HepG2 (cell line): ENCODE measurements around the gene SLX4. TPM values are rescaled to one million over a fixed set of nuclear protein-coding genes. Genes with fewer than 3 reads are reported as not detected.

Experiments
- ARNT ChIP-seq: fragments of 450-650 bp; IDR thresholded peaks from 2 replicates; pipeline ENCODE4 v1.6.1; 2017
- FOXA1 ChIP-seq, 2 experiments: fragments of 450-650 bp in 1 of 2; sonication (generic) in 1 of 2; formaldehyde crosslinking in 1 of 2; IDR thresholded peaks; 2 replicates each; pipeline versions ENCODE4 v1.4.0 to v1.6.1; 2016 to 2020; ENCODE audit warnings: missing genetic modification reagents in 1 of 2
- FOXA3 ChIP-seq: IDR thresholded peaks from 2 replicates; pipeline ENCODE4 v1.6.1; 2016; ENCODE audit warnings: missing genetic modification reagents, missing compliant biosample characterization
- GATA4 ChIP-seq: sonication (generic); IDR thresholded peaks from 2 replicates; pipeline ENCODE4 v1.6.1; 2016; ENCODE audit warnings: antibody characterized with exemption, low read depth, borderline replicate concordance
- GPN1 ChIP-seq: sonication (generic); formaldehyde crosslinking; IDR thresholded peaks from 2 replicates; pipeline ENCODE4 v1.5.1; 2020; ENCODE audit warnings: missing genetic modification reagents, borderline replicate concordance
- KDM5B ChIP-seq: sonication (generic); formaldehyde crosslinking; IDR thresholded peaks from 2 replicates; pipeline ENCODE4 v1.4.0; 2020; ENCODE audit warnings: missing genetic modification reagents, mild to moderate bottlenecking, borderline replicate concordance
- KLF12 ChIP-seq: sonication (generic); formaldehyde crosslinking; IDR thresholded peaks from 2 replicates; pipeline ENCODE4 v1.4.0; 2020; ENCODE audit warnings: missing genetic modification reagents, borderline replicate concordance
- MAFK ChIP-seq, 2 experiments: IDR thresholded peaks in 1 of 2; conservative IDR thresholded peaks in 1 of 2; 2 replicates each; pipeline ENCODE4 v1.6.1; 2011; ENCODE audit warnings: improper control_type of control experiment in 2 of 2, low read length in 2 of 2
- MATR3 ChIP-seq: sonication (generic); formaldehyde crosslinking; IDR thresholded peaks from 2 replicates; pipeline ENCODE4 v1.4.0; 2020; ENCODE audit warnings: missing genetic modification reagents
- RFXAP ChIP-seq: sonication (generic); formaldehyde crosslinking; IDR thresholded peaks from 2 replicates; pipeline ENCODE4 v1.4.0; 2020; ENCODE audit warnings: missing genetic modification reagents, borderline replicate concordance
- RXRA ChIP-seq: sonication (generic); formaldehyde crosslinking; IDR thresholded peaks from 2 replicates; pipeline ENCODE4 v1.5.1; 2020; ENCODE audit warnings: missing genetic modification reagents
- STAT5B ChIP-seq: sonication (generic); formaldehyde crosslinking; IDR thresholded peaks from 2 replicates; pipeline ENCODE4 v1.4.0; 2020; ENCODE audit warnings: missing genetic modification reagents
- ZFP1 ChIP-seq: IDR thresholded peaks from 2 replicates; pipeline ENCODE4 v1.6.1; 2016
- ZFP90 ChIP-seq: sonication (generic); formaldehyde crosslinking; IDR thresholded peaks from 2 replicates; pipeline ENCODE4 v1.8.0; 2022; ENCODE audit warnings: missing genetic modification reagents, mild to moderate bottlenecking, inconsistent platforms, borderline replicate concordance
- ZNF20 ChIP-seq: sonication (generic); formaldehyde crosslinking; IDR thresholded peaks from 2 replicates; pipeline ENCODE4 v1.4.0; 2020; ENCODE audit warnings: mild to moderate bottlenecking, moderate library complexity, missing genetic modification reagents
- ZNF432 ChIP-seq: sonication (generic); formaldehyde crosslinking; IDR thresholded peaks from 2 replicates; pipeline ENCODE4 v1.5.0; 2020; ENCODE audit warnings: missing genetic modification reagents, mild to moderate bottlenecking, borderline replicate concordance
- ZNF792 ChIP-seq: IDR thresholded peaks from 2 replicates; pipeline ENCODE4 v1.6.1; 2016
- polyA plus RNA-seq, 8 experiments: library from polyadenylated mRNA; depleted of rRNA in 3 of 8; stranded (reverse) in 7 of 8; unstranded in 1 of 8; fragments of >200 nt; fragmentation: Illumina TruSeq in 4 of 8; extraction: Trizol in 4 of 8; gene quantifications; 2 replicates each; pipeline versions ENCODE4 v1.2.1 to v1.2.3, GENCODE V29; 2011 to 2016; ENCODE audit warnings: low read depth in 4 of 8, missing spikeins in 1 of 8, mixed read lengths in 1 of 8; ENCODE audit not compliant: insufficient read depth in 1 of 8
- total RNA-seq, 5 experiments: library from RNA; depleted of rRNA; stranded (reverse); fragments of >200 nt; fragmentation: Illumina TruSeq; extraction: Trizol; gene quantifications; 2 replicates each; pipeline ENCODE4 v1.2.3, GENCODE V29; 2016; ENCODE audit warnings: low read depth in 1 of 5
- TF ChIP-seq, protein P1 (sequence below): sonication (generic); formaldehyde crosslinking; IDR thresholded peaks from 2 replicates; pipeline ENCODE4 v1.5.0; 2020; ENCODE audit warnings: mild to moderate bottlenecking, missing genetic modification reagents
- TF ChIP-seq, protein P2 (sequence below): IDR thresholded peaks from 2 replicates; pipeline ENCODE4 v1.6.1; 2012; ENCODE audit warnings: low read length, improper control_type of control experiment
- TF ChIP-seq, protein P3 (sequence below): sonication (generic); formaldehyde crosslinking; IDR thresholded peaks from 2 replicates; pipeline ENCODE4 v1.5.0; 2020; ENCODE audit warnings: missing genetic modification reagents

SLX4 gene
- total and polyA plus RNA-seq, 2 of the 13 experiments (the other 11 are each of a cell fraction or from before 2014, with no cell fraction given), result 1.1 to 3.6 TPM

DNA sequence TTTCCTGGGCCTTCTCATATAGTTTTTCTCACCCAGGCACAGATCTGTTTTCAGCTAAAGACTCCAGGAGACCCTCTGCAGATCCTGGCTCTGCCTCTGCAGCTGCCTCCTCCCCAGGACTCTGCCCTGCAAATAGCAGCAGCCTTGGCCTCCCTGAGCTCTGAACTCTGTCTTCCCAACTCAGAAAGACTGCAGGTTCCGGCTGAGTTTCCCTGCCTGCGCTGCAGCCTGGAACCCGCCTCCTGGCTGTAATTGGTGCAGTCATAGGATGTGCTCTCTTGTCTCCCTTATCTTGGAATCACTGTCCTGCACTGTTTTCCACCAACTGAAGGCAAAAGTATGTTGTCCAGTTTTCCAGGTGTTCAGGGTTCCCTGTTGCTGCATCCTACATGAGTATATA lies 28.8 kb upstream of the SLX4 start (continued):
- TF ChIP-seq ZNF432 (CRISPR knock-in tag), result no peak
- 0 out of 2 replicates have a peak, but pooled peaks have one; percentile 50 for TF ChIP-seq RFXAP (CRISPR knock-in tag)
- no peak for TF ChIP-seq ZFP1 (CRISPR knock-in tag)
- no peak for TF ChIP-seq STAT5B (CRISPR knock-in tag)
- no peak for TF ChIP-seq ZNF20 (CRISPR knock-in tag)
- no peak for TF ChIP-seq MATR3 (CRISPR knock-in tag)
- TF ChIP-seq, protein P1, sequence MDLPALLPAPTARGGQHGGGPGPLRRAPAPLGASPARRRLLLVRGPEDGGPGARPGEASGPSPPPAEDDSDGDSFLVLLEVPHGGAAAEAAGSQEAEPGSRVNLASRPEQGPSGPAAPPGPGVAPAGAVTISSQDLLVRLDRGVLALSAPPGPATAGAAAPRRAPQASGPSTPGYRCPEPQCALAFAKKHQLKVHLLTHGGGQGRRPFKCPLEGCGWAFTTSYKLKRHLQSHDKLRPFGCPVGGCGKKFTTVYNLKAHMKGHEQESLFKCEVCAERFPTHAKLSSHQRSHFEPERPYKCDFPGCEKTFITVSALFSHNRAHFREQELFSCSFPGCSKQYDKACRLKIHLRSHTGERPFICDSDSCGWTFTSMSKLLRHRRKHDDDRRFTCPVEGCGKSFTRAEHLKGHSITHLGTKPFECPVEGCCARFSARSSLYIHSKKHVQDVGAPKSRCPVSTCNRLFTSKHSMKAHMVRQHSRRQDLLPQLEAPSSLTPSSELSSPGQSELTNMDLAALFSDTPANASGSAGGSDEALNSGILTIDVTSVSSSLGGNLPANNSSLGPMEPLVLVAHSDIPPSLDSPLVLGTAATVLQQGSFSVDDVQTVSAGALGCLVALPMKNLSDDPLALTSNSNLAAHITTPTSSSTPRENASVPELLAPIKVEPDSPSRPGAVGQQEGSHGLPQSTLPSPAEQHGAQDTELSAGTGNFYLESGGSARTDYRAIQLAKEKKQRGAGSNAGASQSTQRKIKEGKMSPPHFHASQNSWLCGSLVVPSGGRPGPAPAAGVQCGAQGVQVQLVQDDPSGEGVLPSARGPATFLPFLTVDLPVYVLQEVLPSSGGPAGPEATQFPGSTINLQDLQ (CRISPR knock-in tag), result no peak
- no peak for TF ChIP-seq ARNT
- TF ChIP-seq, protein P2, sequence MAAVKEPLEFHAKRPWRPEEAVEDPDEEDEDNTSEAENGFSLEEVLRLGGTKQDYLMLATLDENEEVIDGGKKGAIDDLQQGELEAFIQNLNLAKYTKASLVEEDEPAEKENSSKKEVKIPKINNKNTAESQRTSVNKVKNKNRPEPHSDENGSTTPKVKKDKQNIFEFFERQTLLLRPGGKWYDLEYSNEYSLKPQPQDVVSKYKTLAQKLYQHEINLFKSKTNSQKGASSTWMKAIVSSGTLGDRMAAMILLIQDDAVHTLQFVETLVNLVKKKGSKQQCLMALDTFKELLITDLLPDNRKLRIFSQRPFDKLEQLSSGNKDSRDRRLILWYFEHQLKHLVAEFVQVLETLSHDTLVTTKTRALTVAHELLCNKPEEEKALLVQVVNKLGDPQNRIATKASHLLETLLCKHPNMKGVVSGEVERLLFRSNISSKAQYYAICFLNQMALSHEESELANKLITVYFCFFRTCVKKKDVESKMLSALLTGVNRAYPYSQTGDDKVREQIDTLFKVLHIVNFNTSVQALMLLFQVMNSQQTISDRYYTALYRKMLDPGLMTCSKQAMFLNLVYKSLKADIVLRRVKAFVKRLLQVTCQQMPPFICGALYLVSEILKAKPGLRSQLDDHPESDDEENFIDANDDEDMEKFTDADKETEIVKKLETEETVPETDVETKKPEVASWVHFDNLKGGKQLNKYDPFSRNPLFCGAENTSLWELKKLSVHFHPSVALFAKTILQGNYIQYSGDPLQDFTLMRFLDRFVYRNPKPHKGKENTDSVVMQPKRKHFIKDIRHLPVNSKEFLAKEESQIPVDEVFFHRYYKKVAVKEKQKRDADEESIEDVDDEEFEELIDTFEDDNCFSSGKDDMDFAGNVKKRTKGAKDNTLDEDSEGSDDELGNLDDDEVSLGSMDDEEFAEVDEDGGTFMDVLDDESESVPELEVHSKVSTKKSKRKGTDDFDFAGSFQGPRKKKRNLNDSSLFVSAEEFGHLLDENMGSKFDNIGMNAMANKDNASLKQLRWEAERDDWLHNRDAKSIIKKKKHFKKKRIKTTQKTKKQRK, result no peak
- TF ChIP-seq MAFK (conservative IDR thresholded peaks at IDR 0.05 in 1 of 2, IDR thresholded peaks at IDR 0.05 in 1 of 2; ENCODE audit: low read length in 2 of 2), result no peak
- TF ChIP-seq KLF12 (CRISPR knock-in tag), result no peak
- TF ChIP-seq RXRA, result no peak
- no peak for TF ChIP-seq GPN1 (CRISPR knock-in tag)
- no peak for TF ChIP-seq KDM5B (CRISPR knock-in tag)
- TF ChIP-seq FOXA3 (CRISPR knock-in tag), result no peak; the same call in 1 of the 2 replicates
- TF ChIP-seq ZNF792 (CRISPR knock-in tag), result 0 out of 2 replicates have a peak, but pooled peaks have one; percentile 10
- no peak for TF ChIP-seq GATA4
- no peak for TF ChIP-seq FOXA1 (IDR thresholded peaks at IDR 0.05)
- no peak for TF ChIP-seq FOXA1 (CRISPR knock-in tag; IDR thresholded peaks at IDR 0.05)
- no peak for TF ChIP-seq ZFP90 (CRISPR knock-in tag)
- TF ChIP-seq, protein P3, sequence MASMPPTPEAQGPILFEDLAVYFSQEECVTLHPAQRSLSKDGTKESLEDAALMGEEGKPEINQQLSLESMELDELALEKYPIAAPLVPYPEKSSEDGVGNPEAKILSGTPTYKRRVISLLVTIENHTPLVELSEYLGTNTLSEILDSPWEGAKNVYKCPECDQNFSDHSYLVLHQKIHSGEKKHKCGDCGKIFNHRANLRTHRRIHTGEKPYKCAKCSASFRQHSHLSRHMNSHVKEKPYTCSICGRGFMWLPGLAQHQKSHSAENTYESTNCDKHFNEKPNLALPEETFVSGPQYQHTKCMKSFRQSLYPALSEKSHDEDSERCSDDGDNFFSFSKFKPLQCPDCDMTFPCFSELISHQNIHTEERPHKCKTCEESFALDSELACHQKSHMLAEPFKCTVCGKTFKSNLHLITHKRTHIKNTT (CRISPR knock-in tag), result no peak
